Measurements from ENCODE around the gene SLC4A3. TPM values are rescaled to one million over a fixed set of nuclear protein-coding genes. Genes with fewer than 3 reads are reported as not detected.

The SLC4A3 gene
- total RNA-seq, 1 donor from 2014 or later, result 24.4 TPM

GRCh38 chr2:219642465-219643083, 15.1 kb downstream of the SLC4A3 start:
- peaks cover 5% of the 10 kb centered on the region for H3K27me3 Mint-ChIP-seq (ENCODE audit: unreplicated experiment)
- peaks cover 4% of the 10 kb centered on the region for H3K9me3 Mint-ChIP-seq (ENCODE audit: unreplicated experiment)
- H3K36me3 Mint-ChIP-seq (ENCODE audit: unreplicated experiment), result no peaks in the 10 kb centered on the region
- DNase-seq, result peak; percentile 96
- TF ChIP-seq CTCF (IDR thresholded peaks at IDR 0.05; ENCODE audit: partially characterized antibody, unreplicated experiment), result peak; percentile 88
- H3K27ac Mint-ChIP-seq (ENCODE audit: unreplicated experiment), result no peak overlapping the region
- no peak overlapping the region for H3K4me3 Mint-ChIP-seq (ENCODE audit: unreplicated experiment)
- peaks cover 14% of the 10 kb centered on the region for H3K4me1 Mint-ChIP-seq (ENCODE audit: low read depth, unreplicated experiment)

- TF ChIP-seq CTCF (IDR thresholded peaks at IDR 0.05; ENCODE audit: partially characterized antibody, unreplicated experiment), result no peak
- Mint-ChIP-seq H3K27me3 (ENCODE audit: unreplicated experiment) (peaks cover 5% of the 10 kb centered on the region), H3K27ac (ENCODE audit: unreplicated experiment) (no peak overlapping the region), H3K4me1 (ENCODE audit: low read depth, unreplicated experiment) (peaks cover 14% of the 10 kb centered on the region), H3K36me3 (ENCODE audit: unreplicated experiment) (no peaks in the 10 kb centered on the region), H3K4me3 (ENCODE audit: unreplicated experiment) (no peak overlapping the region), H3K9me3 (ENCODE audit: unreplicated experiment) (peaks cover 4% of the 10 kb centered on the region)
- DNase-seq, result no peak
These were observed 15.6 kb downstream of the SLC4A3 start for GRCh38 chr2:219643084-219643473.

- peaks cover 6% of the 10 kb centered on the region for H3K27me3 Mint-ChIP-seq (ENCODE audit: unreplicated experiment)
- H3K9me3 Mint-ChIP-seq (ENCODE audit: unreplicated experiment), result peaks cover 4% of the 10 kb centered on the region
- no peaks in the 10 kb centered on the region for H3K36me3 Mint-ChIP-seq (ENCODE audit: unreplicated experiment)
- no peak overlapping the region for H3K4me3 Mint-ChIP-seq (ENCODE audit: unreplicated experiment)
- peak overlapping the region; percentile 6 for H3K27ac Mint-ChIP-seq (ENCODE audit: unreplicated experiment)
- DNase-seq, result no peak
- H3K4me1 Mint-ChIP-seq (ENCODE audit: low read depth, unreplicated experiment), result peaks cover 14% of the 10 kb centered on the region
- TF ChIP-seq CTCF (IDR thresholded peaks at IDR 0.05; ENCODE audit: partially characterized antibody, unreplicated experiment), result no peak
These were observed 16.5 kb downstream of the SLC4A3 start for GRCh38 chr2:219643788-219644398.

GRCh38 chr2:219644801-219645480, 17.5 kb downstream of the SLC4A3 start:
- Mint-ChIP-seq H3K27ac (ENCODE audit: unreplicated experiment) (peak overlapping the region; percentile 8), H3K36me3 (ENCODE audit: unreplicated experiment) (no peaks in the 10 kb centered on the region), H3K9me3 (ENCODE audit: unreplicated experiment) (peaks cover 4% of the 10 kb centered on the region), H3K4me3 (ENCODE audit: unreplicated experiment) (no peak overlapping the region), H3K27me3 (ENCODE audit: unreplicated experiment) (peaks cover 3% of the 10 kb centered on the region), H3K4me1 (ENCODE audit: low read depth, unreplicated experiment) (peaks cover 14% of the 10 kb centered on the region)
- DNase-seq, result no peak
- no peak for TF ChIP-seq CTCF (IDR thresholded peaks at IDR 0.05; ENCODE audit: partially characterized antibody, unreplicated experiment)

Measured in glutamatergic neuron (in vitro differentiated cells).